ENCODE measurements around the gene MCC.

MCC gene

GRCh38 chr5:113320273-113320780 is 167.9 kb downstream of the MCC start:
- ATAC-seq, result no peak
- no peak for TF ChIP-seq TSHZ2 (CRISPR knock-in tag; IDR thresholded peaks at IDR 0.05)
- no peak for TF ChIP-seq TCF4 (CRISPR knock-in tag; IDR thresholded peaks at IDR 0.05; ENCODE audit: borderline replicate concordance)
- TF ChIP-seq ZNF565 (CRISPR knock-in tag; conservative IDR thresholded peaks at IDR 0.05; ENCODE audit: low read depth), result no peak
- TF ChIP-seq ZNF70 (CRISPR knock-in tag; IDR thresholded peaks at IDR 0.05), result no peak
- no peak for TF ChIP-seq POU6F1 (CRISPR knock-in tag; IDR thresholded peaks at IDR 0.05; ENCODE audit: borderline replicate concordance, low read depth)
- TF ChIP-seq ZFP3 (CRISPR knock-in tag; IDR thresholded peaks at IDR 0.05), result no peak
- no peak for TF ChIP-seq ISL1 (CRISPR knock-in tag; IDR thresholded peaks at IDR 0.05)
- no peak for TF ChIP-seq SNAI2 (CRISPR knock-in tag; IDR thresholded peaks at IDR 0.05)
- no peak for TF ChIP-seq RARB (CRISPR knock-in tag; IDR thresholded peaks at IDR 0.05)
- no peak for TF ChIP-seq OSR1 (CRISPR knock-in tag; IDR thresholded peaks at IDR 0.05)
- TF ChIP-seq ARNTL (CRISPR knock-in tag; IDR thresholded peaks at IDR 0.05; ENCODE audit: borderline replicate concordance, low read depth), result no peak
- TF ChIP-seq CSDC2 (CRISPR knock-in tag; IDR thresholded peaks at IDR 0.05), result no peak
- TF ChIP-seq CREB5 (CRISPR knock-in tag; IDR thresholded peaks at IDR 0.05; ENCODE audit: low read depth), result no peak
- TF ChIP-seq ESRRG (CRISPR knock-in tag; IDR thresholded peaks at IDR 0.05), result no peak

DNA sequence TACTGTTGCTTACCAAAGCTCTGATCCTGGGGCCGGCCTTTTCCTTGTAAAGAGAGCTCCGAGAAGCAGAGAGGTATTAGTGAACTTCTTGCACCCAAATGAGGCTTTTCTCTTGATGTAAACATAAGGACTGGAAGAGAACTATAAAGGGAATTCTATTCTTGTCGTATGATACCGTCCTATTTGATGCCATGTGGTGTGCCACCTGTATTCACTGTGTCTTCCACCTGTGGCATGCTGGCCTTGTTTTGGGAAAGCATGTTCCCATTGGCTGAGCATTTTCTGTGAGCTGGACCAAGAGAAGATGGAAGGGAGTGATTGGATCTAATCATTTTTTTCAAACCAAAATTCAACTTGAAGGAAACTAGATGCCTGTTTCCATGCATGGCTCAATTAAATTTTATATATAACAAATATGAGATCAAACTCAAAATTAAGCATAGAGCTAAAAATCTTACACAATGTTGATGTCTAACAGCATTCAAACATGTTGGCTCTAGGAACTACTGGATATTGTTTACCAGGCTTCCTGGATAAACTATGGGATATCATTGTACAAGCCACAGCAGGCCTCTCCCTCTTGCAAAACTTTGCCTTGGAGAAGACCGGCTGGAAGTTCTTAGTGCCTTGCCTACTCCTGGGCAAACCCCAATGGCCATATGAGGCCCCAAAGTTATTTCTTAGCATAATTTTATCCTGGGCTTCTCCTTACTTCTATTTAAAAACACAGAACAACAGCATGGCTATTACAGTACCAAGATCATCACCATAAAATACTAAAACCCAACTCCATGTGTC is 168.8 kb downstream of the MCC start:
- no peak for TF ChIP-seq TCF4 (CRISPR knock-in tag; IDR thresholded peaks at IDR 0.05; ENCODE audit: borderline replicate concordance)
- no peak for TF ChIP-seq OSR1 (CRISPR knock-in tag; IDR thresholded peaks at IDR 0.05)
- TF ChIP-seq ARNTL (CRISPR knock-in tag; IDR thresholded peaks at IDR 0.05; ENCODE audit: borderline replicate concordance, low read depth), result no peak
- no peak for TF ChIP-seq CSDC2 (CRISPR knock-in tag; IDR thresholded peaks at IDR 0.05)
- TF ChIP-seq, protein P1, sequence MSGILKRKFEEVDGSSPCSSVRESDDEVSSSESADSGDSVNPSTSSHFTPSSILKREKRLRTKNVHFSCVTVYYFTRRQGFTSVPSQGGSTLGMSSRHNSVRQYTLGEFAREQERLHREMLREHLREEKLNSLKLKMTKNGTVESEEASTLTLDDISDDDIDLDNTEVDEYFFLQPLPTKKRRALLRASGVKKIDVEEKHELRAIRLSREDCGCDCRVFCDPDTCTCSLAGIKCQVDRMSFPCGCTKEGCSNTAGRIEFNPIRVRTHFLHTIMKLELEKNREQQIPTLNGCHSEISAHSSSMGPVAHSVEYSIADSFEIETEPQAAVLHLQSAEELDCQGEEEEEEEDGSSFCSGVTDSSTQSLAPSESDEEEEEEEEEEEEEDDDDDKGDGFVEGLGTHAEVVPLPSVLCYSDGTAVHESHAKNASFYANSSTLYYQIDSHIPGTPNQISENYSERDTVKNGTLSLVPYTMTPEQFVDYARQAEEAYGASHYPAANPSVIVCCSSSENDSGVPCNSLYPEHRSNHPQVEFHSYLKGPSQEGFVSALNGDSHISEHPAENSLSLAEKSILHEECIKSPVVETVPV (CRISPR knock-in tag; IDR thresholded peaks at IDR 0.05), result no peak
- no peak for TF ChIP-seq ZC3H10 (CRISPR knock-in tag; IDR thresholded peaks at IDR 0.05)
- TF ChIP-seq RARB (CRISPR knock-in tag; IDR thresholded peaks at IDR 0.05), result no peak

DNA sequence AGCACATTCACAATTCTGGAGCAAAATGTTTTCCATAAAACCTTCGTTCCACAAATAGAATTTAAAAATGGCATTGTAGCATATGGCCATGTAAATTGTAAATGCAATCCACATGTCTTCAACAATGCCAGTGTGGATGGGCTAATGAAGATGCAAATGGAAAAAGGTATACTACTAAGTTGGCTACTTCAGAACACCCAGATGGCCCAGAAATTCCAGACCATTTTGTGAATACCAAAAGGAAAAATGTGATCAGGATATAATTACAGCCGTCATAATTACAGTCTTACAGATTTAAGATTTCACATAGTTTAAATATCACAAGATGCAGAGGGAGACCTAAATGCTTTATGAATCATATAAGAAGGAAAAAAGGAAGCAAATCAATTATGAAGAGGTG is 170.6 kb downstream of the MCC start:
- TF ChIP-seq ZFP30 (CRISPR knock-in tag; IDR thresholded peaks at IDR 0.05), result no peak
- TF ChIP-seq ARNTL (CRISPR knock-in tag; IDR thresholded peaks at IDR 0.05; ENCODE audit: borderline replicate concordance, low read depth), result no peak
- TF ChIP-seq ZNF8 (CRISPR knock-in tag; IDR thresholded peaks at IDR 0.05), result no peak

More for the DNA sequence above, 168.8 kb downstream of the MCC start:
- no peak for ATAC-seq

DNA sequence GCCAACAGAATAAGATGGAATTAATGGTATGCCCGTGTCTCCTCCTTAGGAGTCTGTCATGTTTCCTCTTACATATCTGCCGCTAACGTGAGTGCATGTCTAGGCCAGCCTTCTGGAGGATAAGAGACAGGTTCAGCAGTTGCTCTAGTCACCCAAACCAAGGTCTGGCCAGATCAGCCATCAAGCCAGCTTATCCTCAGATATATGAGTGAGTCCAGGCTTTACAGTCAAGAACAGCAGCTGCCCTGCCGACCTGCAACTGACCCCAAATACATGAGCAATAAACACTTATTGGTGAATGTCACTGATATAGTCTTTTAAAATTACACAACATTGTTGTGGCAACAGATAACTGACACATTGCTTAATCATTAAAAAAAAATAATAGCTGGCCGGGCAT is 177.0 kb downstream of the MCC start:
- ATAC-seq, result no peak
- TF ChIP-seq OSR1 (CRISPR knock-in tag; IDR thresholded peaks at IDR 0.05) (no peak), POU6F1 (CRISPR knock-in tag; IDR thresholded peaks at IDR 0.05; ENCODE audit: borderline replicate concordance, low read depth) (no peak)

More for the DNA sequence above, 170.6 kb downstream of the MCC start:
- no peak for ATAC-seq
